Choroid plexus epithelial cell (primary cell): ENCODE results near the gene KRT37.
"Not testable (repeated sequence)": the region's sequence is repeated elsewhere in the genome, so short reads cannot be mapped to it uniquely, and the experiment has no call there.

Experiments used
- DNase-seq: peaks from one replicate; pipeline ENCODE4 v3.0.0-alpha.2; 2010; ENCODE audit warnings: low read depth
- H3K4me3 ChIP-seq: 2 replicates; pipeline ENCODE4 v1.5.1; 2011; ENCODE audit warnings: low read depth, mild to moderate bottlenecking, control low read depth, low read length, moderate library complexity
- CTCF ChIP-seq: conservative IDR thresholded peaks from 2 replicates; pipeline ENCODE4 v1.5.1; 2011; ENCODE audit warnings: low read depth, mild to moderate bottlenecking, control low read depth, inconsistent platforms, low read length, moderate library complexity

The KRT37 gene

GRCh38 chr17:41392278-41392677 is 32.1 kb downstream of the KRT37 start:
- no peak for TF ChIP-seq CTCF
- peak; percentile 71 for DNase-seq
- no peak overlapping the region for H3K4me3 ChIP-seq

GRCh38 chr17:41391535-41391934 is 32.9 kb downstream of the KRT37 start:
- DNase-seq = no peak
- TF ChIP-seq CTCF = no peak
- no peak overlapping the region for H3K4me3 ChIP-seq

- H3K4me3 ChIP-seq = no peak overlapping the region
- DNase-seq = no peak
- TF ChIP-seq CTCF = no peak
Measured at GRCh38 chr17:41390411-41390938, 33.9 kb downstream of the KRT37 start.

GRCh38 chr17:41387670-41388069 is 36.7 kb downstream of the KRT37 start:
- no peak for DNase-seq
- H3K4me3 ChIP-seq = no peak overlapping the region
- TF ChIP-seq CTCF = no peak

GRCh38 chr17:41386227-41386626 is 38.2 kb downstream of the KRT37 start:
- no peak overlapping the region for H3K4me3 ChIP-seq
- DNase-seq = no peak
- TF ChIP-seq CTCF = no peak

GRCh38 chr17:41383690-41384089 is 40.7 kb downstream of the KRT37 start:
- H3K4me3 ChIP-seq = no peak overlapping the region
- no peak for DNase-seq
- no peak for TF ChIP-seq CTCF

- no peak for TF ChIP-seq CTCF
- H3K4me3 ChIP-seq = no peak overlapping the region
- DNase-seq = peak; percentile 42
Measured at GRCh38 chr17:41382394-41382793, 42.0 kb downstream of the KRT37 start.

GRCh38 chr17:41381943-41382342 is 42.4 kb downstream of the KRT37 start, which contains the start of gene KRT34:
Gene KRT34, minus strand, starts transcription at chr17:41382306. Its CDS starts 60 bp downstream, at chr17:41382246.
- H3K4me3 ChIP-seq, DNase-seq: not testable (repeated sequence)

GRCh38 chr17:41380091-41380490 is 44.3 kb downstream of the KRT37 start:
- not testable (repeated sequence) for H3K4me3 ChIP-seq
- peak; percentile 74 for DNase-seq
